Endodermal cell (in vitro differentiated cells): ENCODE data around the gene FGF22. TPM values are rescaled to one million over a fixed set of nuclear protein-coding genes. Genes with fewer than 3 reads are reported as not detected.

ENCODE experiments used
- DNase-seq: peaks from one replicate; pipeline ENCODE4 v3.0.0-alpha.2; 2017
- H3K27ac ChIP-seq: 2 replicates; pipeline ENCODE4 v1.5.1; 2013; ENCODE audit warnings: mild to moderate bottlenecking, low read depth, low read length, moderate library complexity
- H3K27me3 ChIP-seq: 2 replicates; pipeline ENCODE4 v1.6.1; 2013; ENCODE audit warnings: mild to moderate bottlenecking, low read length, moderate library complexity; ENCODE audit not compliant: insufficient read depth, control insufficient read depth, poor library complexity, severe bottlenecking
- H3K36me3 ChIP-seq: 2 replicates; pipeline ENCODE4 v1.7.0; 2013; ENCODE audit warnings: mild to moderate bottlenecking, low read length, moderate library complexity; ENCODE audit not compliant: control insufficient read depth, insufficient read depth
- H3K4me1 ChIP-seq: one replicate; pipeline ENCODE4 v1.7.0; 2013; ENCODE audit warnings: low read length; ENCODE audit not compliant: control insufficient read depth, insufficient read depth
- H3K4me3 ChIP-seq: 2 replicates; pipeline ENCODE4 v1.5.1; 2013; ENCODE audit warnings: mild to moderate bottlenecking, low read length, moderate library complexity
- H3K9ac ChIP-seq: 2 replicates; pipeline ENCODE4 v1.6.1; 2013; ENCODE audit warnings: mild to moderate bottlenecking, low read length, moderate library complexity; ENCODE audit not compliant: poor library complexity, severe bottlenecking; ENCODE audit errors: extremely low read depth
- H3K9me3 ChIP-seq: 2 replicates; pipeline ENCODE4 v1.6.1; 2013; ENCODE audit warnings: mild to moderate bottlenecking, low read length, moderate library complexity; ENCODE audit not compliant: control insufficient read depth
- H3K27ac Mint-ChIP-seq: 2 replicates; pipeline ENCODE4 v1.8.0; 2020; ENCODE audit warnings: mixed read lengths
- H3K27me3 Mint-ChIP-seq: 2 replicates; pipeline ENCODE4 v1.8.0; 2021; ENCODE audit warnings: mild to moderate bottlenecking, mixed read lengths; ENCODE audit not compliant: insufficient read depth
- H3K36me3 Mint-ChIP-seq: 2 replicates; pipeline ENCODE4 v1.8.0; 2020; ENCODE audit warnings: low read depth, mixed read lengths
- H3K4me1 Mint-ChIP-seq: 2 replicates; pipeline ENCODE4 v1.8.0; 2020; ENCODE audit warnings: mixed read lengths
- H3K4me3 Mint-ChIP-seq: 2 replicates; pipeline ENCODE4 v1.8.0; 2020; ENCODE audit warnings: mild to moderate bottlenecking, moderate library complexity, mixed read lengths
- H3K9me3 Mint-ChIP-seq: 2 replicates; pipeline ENCODE4 v1.8.0; 2020; ENCODE audit warnings: mild to moderate bottlenecking, mixed read lengths
- WGBS, 2 experiments: methylation state at CpG; one replicate each; pipeline versions ENCODE4 v1.1.5 to v1.1.7; 2013; ENCODE audit warnings: missing lambda C conversion rate in 2 of 2, mixed read lengths in 1 of 2; ENCODE audit not compliant: insufficient coverage in 1 of 2, insufficient read length in 1 of 2; 5-methylcytosine and 5-hydroxymethylcytosine counted together
- total RNA-seq, 2 donors: library from RNA; stranded (reverse); fragmentation: NEBNext Ultra II Directional in 1 of 2; extraction: Animal tissue kit (Norgen Biotek cat#: 25700) in 1 of 2; gene quantifications; 2 replicates in 1 of 2; 3 replicates in 1 of 2; pipeline ENCODE4 v1.2.1, GENCODE V29; 2021
- TF ChIP-seq, protein P1 (sequence below): fragments of 200-600 bp; sonication (generic); conservative IDR thresholded peaks from 2 replicates; pipeline ENCODE4 v1.5.0; 2021; ENCODE audit warnings: antibody characterized with exemption, mild to moderate bottlenecking

The FGF22 gene
- total RNA-seq, 2 donors from 2014 or later: 0.81 to 0.82 TPM

DNA sequence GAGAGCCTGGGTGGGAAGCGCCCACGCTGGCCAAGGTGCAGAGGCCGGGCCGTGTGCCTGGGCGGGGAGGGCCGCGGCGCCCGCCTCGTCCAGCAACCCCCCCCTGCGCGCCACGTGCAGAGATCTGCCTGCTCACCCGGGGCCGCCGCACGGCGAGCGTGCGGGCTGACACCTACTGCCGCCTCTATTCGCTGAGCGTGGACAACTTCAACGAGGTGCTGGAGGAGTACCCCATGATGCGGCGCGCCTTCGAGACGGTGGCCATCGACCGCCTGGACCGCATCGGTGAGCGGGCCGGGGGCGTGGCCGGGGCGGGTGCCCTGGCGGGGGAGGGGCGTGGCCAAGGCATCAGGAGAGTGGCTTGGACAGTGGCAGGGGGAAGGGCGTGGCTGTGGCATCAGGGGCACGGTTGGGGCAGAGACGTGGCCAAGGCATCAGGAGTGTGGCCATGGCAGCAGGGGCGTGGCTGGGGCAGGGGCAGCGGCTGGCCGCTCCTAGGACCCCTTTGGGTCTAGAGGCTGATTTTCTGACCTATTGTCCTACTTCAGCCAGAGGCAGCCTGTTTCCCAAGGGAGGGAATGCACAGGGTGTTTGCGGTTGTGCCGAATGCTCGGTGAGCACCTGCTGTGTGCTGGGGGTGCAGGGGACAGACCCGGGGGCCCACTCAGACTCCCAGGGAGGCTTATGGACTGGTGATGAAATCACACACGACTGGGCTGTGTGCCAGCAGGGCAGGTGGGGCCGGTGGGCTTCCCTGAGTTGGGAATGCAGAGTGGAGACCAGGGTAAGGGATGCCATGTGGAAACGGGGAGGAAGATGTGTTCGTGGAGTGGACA, 25.7 kb upstream of the FGF22 start:
- no peaks in the 10 kb centered on the region for H3K4me1 ChIP-seq
- H3K27me3 Mint-ChIP-seq: no peaks in the 10 kb centered on the region
- no peak overlapping the region for H3K4me3 Mint-ChIP-seq
- no peaks in the 10 kb centered on the region for H3K27me3 ChIP-seq
- WGBS, 2 experiments: 95 to 96% methylated on average over 34 to 54 of the region's 54 CpGs
- H3K9ac ChIP-seq: no peak overlapping the region
- no peak overlapping the region for H3K4me3 ChIP-seq
- H3K9me3 ChIP-seq: no peaks in the 10 kb centered on the region
- TF ChIP-seq, protein P1, sequence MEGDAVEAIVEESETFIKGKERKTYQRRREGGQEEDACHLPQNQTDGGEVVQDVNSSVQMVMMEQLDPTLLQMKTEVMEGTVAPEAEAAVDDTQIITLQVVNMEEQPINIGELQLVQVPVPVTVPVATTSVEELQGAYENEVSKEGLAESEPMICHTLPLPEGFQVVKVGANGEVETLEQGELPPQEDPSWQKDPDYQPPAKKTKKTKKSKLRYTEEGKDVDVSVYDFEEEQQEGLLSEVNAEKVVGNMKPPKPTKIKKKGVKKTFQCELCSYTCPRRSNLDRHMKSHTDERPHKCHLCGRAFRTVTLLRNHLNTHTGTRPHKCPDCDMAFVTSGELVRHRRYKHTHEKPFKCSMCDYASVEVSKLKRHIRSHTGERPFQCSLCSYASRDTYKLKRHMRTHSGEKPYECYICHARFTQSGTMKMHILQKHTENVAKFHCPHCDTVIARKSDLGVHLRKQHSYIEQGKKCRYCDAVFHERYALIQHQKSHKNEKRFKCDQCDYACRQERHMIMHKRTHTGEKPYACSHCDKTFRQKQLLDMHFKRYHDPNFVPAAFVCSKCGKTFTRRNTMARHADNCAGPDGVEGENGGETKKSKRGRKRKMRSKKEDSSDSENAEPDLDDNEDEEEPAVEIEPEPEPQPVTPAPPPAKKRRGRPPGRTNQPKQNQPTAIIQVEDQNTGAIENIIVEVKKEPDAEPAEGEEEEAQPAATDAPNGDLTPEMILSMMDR: no peak
- no peak overlapping the region for H3K27ac Mint-ChIP-seq
- H3K36me3 Mint-ChIP-seq: peaks cover 37% of the 10 kb centered on the region
- no peaks in the 10 kb centered on the region for H3K9me3 Mint-ChIP-seq
- H3K4me1 Mint-ChIP-seq: no peaks in the 10 kb centered on the region
- H3K27ac ChIP-seq: no peak overlapping the region
- no peak for DNase-seq
- peaks cover 3% of the 10 kb centered on the region for H3K36me3 ChIP-seq

DNA sequence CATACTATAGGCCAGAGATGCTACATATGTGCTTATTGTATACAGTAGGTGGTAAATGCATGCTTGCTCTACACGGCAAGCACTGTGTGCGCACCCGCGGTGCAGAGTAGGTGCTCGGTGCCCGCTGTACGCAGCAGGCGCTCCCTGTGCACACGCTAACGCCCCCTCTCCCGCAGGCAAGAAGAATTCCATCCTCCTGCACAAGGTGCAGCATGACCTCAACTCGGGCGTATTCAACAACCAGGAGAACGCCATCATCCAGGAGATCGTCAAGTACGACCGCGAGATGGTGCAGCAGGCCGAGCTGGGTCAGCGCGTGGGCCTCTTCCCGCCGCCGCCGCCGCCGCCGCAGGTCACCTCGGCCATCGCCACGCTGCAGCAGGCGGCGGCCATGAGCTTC, 24.1 kb upstream of the FGF22 start:
- TF ChIP-seq, protein P1: no peak
- no peak overlapping the region for H3K4me3 ChIP-seq
- no peak overlapping the region for H3K27ac ChIP-seq
- DNase-seq: no peak
- no peaks in the 10 kb centered on the region for H3K27me3 ChIP-seq
- no peaks in the 10 kb centered on the region for H3K4me1 ChIP-seq
- Mint-ChIP-seq H3K36me3 (peaks cover 43% of the 10 kb centered on the region), H3K27me3 (no peaks in the 10 kb centered on the region), H3K4me1 (no peaks in the 10 kb centered on the region), H3K4me3 (no peak overlapping the region), H3K27ac (no peak overlapping the region), H3K9me3 (no peaks in the 10 kb centered on the region)
- 91 to 95% methylated on average over 21 to 33 of the region's 33 CpGs for WGBS, 2 experiments
- H3K9me3 ChIP-seq: no peaks in the 10 kb centered on the region
- no peak overlapping the region for H3K9ac ChIP-seq
- H3K36me3 ChIP-seq: peaks cover 3% of the 10 kb centered on the region

DNA sequence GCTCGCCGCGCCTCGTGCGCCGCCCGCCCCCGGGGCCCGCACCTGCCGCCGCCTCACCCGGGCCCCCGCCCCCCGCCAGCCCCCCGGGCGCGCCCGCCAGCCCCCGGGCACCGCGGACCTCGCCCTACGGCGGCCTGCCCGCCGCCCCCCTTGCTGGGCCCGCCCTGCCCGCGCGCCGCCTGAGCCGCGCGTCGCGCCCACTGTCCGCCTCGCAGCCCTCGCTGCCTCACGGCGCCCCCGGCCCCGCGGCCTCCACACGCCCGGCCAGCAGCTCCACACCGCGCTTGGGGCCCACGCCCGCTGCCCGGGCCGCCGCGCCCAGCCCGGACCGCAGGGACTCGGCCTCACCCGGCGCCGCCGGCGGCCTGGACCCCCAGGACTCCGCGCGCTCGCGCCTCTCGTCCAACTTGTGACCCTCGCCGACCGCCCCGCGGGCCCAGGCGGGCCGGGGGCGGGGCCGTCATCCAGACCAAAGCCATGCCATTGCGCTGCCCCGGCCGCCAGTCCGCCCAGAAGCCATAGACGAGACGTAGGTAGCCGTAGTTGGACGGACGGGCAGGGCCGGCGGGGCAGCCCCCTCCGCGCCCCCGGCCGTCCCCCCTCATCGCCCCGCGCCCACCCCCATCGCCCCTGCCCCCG, 23.5 kb upstream of the FGF22 start:
- 60 to 85% methylated on average over 11 to 67 of the region's 97 CpGs for WGBS, 2 experiments
- TF ChIP-seq, protein P1: no peak
- H3K27me3 Mint-ChIP-seq: no peaks in the 10 kb centered on the region

More for the DNA sequence above, 23.5 kb upstream of the FGF22 start:
- no peaks in the 10 kb centered on the region for H3K4me1 ChIP-seq
- H3K27me3 ChIP-seq: no peaks in the 10 kb centered on the region
- no peak for DNase-seq
- H3K36me3 ChIP-seq: peaks cover 3% of the 10 kb centered on the region
- H3K27ac ChIP-seq: no peak overlapping the region
- Mint-ChIP-seq H3K4me1 (no peaks in the 10 kb centered on the region), H3K4me3 (no peak overlapping the region), H3K9me3 (no peaks in the 10 kb centered on the region), H3K27ac (no peak overlapping the region), H3K36me3 (peaks cover 43% of the 10 kb centered on the region)
- no peaks in the 10 kb centered on the region for H3K9me3 ChIP-seq
- H3K9ac ChIP-seq: no peak overlapping the region
- H3K4me3 ChIP-seq: no peak overlapping the region
